GM10266 (cell line): Measurements from ENCODE around the gene BLNK.
"Not testable (repeated sequence)": the region's sequence is repeated elsewhere in the genome, so short reads cannot be mapped to it uniquely, and the experiment has no call there.

Source experiments
- DNase-seq: peaks from one replicate; pipeline ENCODE4 v3.0.0; 2012; ENCODE audit errors: extremely low spot score
- TF ChIP-seq, protein P1 (sequence below): IDR thresholded peaks from 2 replicates; pipeline ENCODE4 v1.5.1; 2012; ENCODE audit warnings: mild to moderate bottlenecking, low read depth; ENCODE audit not compliant: control insufficient read depth, insufficient read depth; ENCODE audit errors: missing control alignments

BLNK gene

DNA sequence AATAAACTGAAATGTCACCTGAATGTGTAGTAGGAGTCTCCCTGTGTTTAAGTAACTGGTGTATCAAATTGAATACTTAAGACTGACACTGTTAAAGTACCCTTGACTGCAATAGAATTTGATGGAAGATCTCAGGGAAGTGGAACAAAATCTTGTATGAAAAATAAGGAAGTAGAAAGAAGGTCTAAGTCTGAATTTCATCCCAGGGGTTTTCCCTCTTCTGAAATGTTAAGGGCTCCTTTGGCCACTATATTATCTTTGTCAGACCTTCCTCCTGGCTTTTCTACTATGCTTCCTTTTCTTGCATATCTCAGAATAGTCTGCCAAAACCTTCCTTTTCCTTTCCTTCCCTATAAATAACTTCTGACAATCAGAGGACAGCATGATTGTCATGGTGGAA is 59.6 kb downstream of the BLNK start:
- DNase-seq: no peak
- TF ChIP-seq, protein P1, sequence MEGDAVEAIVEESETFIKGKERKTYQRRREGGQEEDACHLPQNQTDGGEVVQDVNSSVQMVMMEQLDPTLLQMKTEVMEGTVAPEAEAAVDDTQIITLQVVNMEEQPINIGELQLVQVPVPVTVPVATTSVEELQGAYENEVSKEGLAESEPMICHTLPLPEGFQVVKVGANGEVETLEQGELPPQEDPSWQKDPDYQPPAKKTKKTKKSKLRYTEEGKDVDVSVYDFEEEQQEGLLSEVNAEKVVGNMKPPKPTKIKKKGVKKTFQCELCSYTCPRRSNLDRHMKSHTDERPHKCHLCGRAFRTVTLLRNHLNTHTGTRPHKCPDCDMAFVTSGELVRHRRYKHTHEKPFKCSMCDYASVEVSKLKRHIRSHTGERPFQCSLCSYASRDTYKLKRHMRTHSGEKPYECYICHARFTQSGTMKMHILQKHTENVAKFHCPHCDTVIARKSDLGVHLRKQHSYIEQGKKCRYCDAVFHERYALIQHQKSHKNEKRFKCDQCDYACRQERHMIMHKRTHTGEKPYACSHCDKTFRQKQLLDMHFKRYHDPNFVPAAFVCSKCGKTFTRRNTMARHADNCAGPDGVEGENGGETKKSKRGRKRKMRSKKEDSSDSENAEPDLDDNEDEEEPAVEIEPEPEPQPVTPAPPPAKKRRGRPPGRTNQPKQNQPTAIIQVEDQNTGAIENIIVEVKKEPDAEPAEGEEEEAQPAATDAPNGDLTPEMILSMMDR: no peak

DNA sequence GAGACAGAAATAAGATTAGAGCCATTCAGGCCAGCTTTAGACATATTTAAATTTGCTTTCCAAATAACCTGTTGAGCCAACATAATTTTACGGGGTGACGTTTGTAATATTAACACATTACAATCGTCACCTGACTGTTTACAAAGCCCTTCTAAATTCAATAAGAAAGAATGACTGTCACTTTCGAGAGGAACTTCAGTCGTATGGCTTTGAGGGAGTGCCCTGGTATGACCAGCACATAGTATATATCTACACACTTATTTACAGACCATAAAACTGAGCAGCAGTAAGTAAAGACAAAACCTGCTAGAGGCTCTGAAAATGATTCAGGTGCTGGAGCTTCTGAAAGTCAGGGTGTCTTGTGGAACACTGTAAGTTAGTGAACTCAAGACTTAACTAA is 62.4 kb downstream of the BLNK start:
- TF ChIP-seq, protein P1: no peak
- no peak for DNase-seq

DNA sequence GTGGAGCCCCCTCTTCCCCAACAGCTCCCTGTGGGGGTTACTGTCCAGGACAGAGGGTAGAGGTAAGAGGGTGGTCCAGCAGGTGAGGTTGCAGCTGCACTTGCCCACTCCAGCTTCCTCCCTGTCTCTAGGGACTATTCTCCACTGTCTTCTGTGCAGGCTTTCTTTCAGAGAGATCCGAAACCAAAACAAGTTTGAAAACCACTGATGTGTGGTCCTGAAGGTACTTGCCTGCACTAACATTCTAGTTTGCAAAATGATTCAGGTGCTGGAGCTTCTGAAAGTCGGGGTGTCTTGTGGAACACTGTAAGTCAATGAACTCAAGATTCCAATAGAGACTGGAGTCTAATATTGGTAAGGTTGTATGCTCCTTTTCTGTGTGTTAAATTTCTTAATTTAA is 63.1 kb downstream of the BLNK start:
- DNase-seq: peak; percentile 44

DNA sequence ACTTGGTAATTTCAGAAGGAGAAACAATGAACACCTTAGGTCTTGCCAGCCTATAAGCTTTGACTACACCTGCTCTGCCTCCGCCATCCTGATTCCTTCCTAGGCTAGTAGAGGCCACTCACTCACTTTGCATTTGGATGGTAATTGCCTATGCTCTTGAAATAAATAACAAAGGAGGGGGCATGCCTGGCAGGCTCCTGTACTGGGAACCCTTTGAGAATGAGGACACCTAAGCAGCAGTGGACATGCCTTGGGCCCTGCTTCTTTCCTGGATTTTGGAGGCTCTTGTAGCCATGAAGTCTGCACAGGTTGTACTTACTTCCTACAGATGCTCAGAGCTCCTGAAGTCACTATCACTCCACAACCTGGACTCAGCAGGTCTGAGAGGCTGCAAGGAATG is 65.8 kb downstream of the BLNK start:
- DNase-seq: no peak
- TF ChIP-seq, protein P1: no peak

More for the DNA sequence above, 63.1 kb downstream of the BLNK start:
- TF ChIP-seq, protein P1: no peak

DNA sequence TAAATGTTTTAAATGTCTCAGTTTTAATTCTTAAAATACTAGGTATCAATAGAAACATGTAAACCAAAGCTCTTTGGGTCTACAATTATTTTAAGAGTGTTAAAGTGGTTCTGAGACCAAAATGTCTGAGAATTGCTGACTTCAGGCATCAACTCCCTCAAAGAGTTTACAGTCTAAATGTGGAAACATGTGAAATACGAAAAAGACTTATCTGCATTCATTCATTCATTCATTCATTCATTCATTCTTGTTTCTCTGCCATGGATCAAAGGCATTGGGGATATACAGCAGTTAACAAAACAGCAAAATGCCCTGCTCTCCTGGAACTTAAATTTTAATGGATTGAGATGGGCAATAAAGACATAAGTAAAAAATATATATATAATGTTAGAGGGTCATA is 69.8 kb downstream of the BLNK start:
- TF ChIP-seq, protein P1: no peak
- DNase-seq: no peak

DNA sequence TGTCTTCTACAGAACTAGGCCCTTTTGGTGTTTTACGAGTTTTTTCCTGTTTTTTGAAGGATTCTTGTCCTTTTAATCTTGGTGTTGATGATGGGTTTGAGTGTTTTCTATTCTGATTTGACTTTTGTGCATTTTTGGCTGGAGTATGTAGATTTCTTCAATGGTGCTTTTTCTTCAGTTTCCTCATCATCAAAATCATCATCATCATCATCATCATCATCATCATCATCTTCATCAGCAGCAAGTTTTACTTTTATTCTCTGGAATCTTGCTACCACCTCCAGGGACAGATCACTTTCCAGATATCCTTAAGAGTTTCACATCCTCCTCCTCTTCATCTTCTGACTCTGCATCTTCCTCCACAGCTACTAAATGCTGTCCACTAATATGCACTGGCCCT is 81.9 kb downstream of the BLNK start:
- DNase-seq: not testable (repeated sequence)

DNA sequence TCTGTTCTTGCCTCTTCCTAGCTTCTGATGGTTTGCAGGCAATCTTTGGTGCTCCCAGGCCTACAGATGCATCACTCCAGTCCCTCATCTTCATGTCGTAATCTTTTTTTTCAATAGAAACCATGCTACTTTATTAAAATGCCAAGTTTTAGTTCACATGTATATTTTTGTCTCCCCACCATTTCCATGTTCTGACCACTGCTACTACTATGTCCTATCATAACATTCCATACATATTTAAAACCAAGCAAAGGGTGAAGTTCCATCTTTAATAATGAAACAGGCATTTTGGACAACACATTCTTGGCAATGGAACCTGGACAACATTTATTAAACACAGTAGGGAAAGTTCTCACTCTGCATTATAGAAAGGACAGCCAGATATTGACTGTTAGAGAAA is 82.5 kb downstream of the BLNK start:
- TF ChIP-seq, protein P1: no peak
- DNase-seq: no peak

DNA sequence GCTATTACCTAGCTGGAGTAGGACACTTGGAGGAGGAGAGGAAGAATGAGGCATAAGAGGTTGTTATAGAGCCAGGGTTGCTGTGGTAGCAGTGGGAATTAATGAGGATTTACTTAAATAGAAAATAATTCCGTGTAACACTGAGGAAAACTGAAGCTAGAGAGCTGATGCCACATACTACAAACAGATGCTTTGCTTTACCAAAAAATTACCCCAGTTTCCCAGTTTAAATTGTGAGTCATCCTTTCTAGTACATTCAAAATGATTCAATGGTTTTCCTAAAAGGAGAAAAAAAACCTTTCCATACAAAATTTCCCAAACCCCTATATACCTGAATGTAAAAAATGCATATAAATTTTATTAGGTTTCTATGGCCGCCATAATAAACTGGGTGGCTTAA is 82.9 kb downstream of the BLNK start:
- TF ChIP-seq, protein P1: no peak
- no peak for DNase-seq
